Adrenal gland (tissue), 5 donors: ENCODE results near the gene PRODH.

Source experiments
- POLR2A ChIP-seq, 2 donors: fragments of 450-650 bp; IDR thresholded peaks; one replicate each; pipeline ENCODE4 v1.6.1; 2017; ENCODE audit warnings: antibody characterized with exemption in 2 of 2, mild to moderate bottlenecking in 2 of 2, moderate library complexity in 1 of 2
- TF ChIP-seq, protein P1 (sequence below), 6 experiments: fragments of 450-650 bp in 4 of 6; fragments of 200-600 bp in 2 of 6; sonication (generic) in 1 of 6; IDR thresholded peaks; 1 replicate in 5 of 6; 2 replicates in 1 of 6; pipeline versions ENCODE4 v1.5.1 to v1.8.0; 2016 to 2021; ENCODE audit warnings: antibody characterized with exemption in 6 of 6, mild to moderate bottlenecking in 2 of 6, moderate library complexity in 1 of 6
- donor health status: DM: no; HTN: no; CAD: no.

DNA sequence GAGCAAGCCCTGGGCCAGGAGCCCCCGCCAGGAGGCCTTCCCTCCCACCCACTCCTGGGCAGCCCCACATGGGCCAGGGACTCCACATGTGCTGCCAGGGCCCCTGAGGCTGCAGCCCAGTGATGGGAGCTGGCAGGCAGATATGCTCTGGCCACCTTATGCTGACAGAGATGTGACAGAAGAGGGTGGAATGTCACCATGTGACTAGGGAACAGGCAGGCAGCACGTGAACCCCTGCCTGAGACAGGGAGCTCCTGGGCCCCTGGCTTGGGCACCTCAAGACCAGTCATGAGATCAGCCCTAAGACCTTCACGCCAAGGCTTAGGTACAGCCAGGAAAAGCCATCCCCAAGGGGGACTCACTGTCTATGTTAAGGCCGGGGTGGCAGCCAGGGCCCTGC, 9.1 kb downstream of the PRODH start:
- no peak for TF ChIP-seq POLR2A (IDR thresholded peaks at IDR 0.05)
- TF ChIP-seq, protein P1, sequence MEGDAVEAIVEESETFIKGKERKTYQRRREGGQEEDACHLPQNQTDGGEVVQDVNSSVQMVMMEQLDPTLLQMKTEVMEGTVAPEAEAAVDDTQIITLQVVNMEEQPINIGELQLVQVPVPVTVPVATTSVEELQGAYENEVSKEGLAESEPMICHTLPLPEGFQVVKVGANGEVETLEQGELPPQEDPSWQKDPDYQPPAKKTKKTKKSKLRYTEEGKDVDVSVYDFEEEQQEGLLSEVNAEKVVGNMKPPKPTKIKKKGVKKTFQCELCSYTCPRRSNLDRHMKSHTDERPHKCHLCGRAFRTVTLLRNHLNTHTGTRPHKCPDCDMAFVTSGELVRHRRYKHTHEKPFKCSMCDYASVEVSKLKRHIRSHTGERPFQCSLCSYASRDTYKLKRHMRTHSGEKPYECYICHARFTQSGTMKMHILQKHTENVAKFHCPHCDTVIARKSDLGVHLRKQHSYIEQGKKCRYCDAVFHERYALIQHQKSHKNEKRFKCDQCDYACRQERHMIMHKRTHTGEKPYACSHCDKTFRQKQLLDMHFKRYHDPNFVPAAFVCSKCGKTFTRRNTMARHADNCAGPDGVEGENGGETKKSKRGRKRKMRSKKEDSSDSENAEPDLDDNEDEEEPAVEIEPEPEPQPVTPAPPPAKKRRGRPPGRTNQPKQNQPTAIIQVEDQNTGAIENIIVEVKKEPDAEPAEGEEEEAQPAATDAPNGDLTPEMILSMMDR (IDR thresholded peaks at IDR 0.05), result no peak
